Astrocyte of the spinal cord (primary cell): Measurements from ENCODE around the gene PIK3CG.

ENCODE experiments used
- DNase-seq: peaks from one replicate; pipeline ENCODE4 v3.0.0; 2011; ENCODE audit warnings: low read depth, low spot score
- H3K4me3 ChIP-seq: 2 replicates; pipeline ENCODE4 v1.5.1; 2011; ENCODE audit warnings: low read depth, mild to moderate bottlenecking, low read length, moderate library complexity
- CTCF ChIP-seq: IDR thresholded peaks from 2 replicates; pipeline ENCODE4 v1.5.1; 2012; ENCODE audit warnings: low read depth, mild to moderate bottlenecking, low read length, inconsistent platforms
- in situ Hi-C: cut with HindIII; loops from 2 replicates; pipeline ENCODE4 v1.10.0; 2017; ENCODE audit warnings: low sequenced_read_pairs

PIK3CG gene

GRCh38 chr7:106871793-106872571 is 6.9 kb downstream of the PIK3CG start:
- no peak overlapping the region for H3K4me3 ChIP-seq
- no peak for TF ChIP-seq CTCF
- in situ Hi-C loops: no loop called here
- no peak for DNase-seq

GRCh38 chr7:106872763-106873162 is 7.7 kb downstream of the PIK3CG start:
- no peak for DNase-seq
- no peak for TF ChIP-seq CTCF
- no peak overlapping the region for H3K4me3 ChIP-seq
- in situ Hi-C loops: no loop called here

- no peak overlapping the region for H3K4me3 ChIP-seq
- in situ Hi-C loops: no loop called here
- no peak for TF ChIP-seq CTCF
- no peak for DNase-seq
Measured at GRCh38 chr7:106874076-106874475, 9.0 kb downstream of the PIK3CG start.

GRCh38 chr7:106875508-106875907 is 10.4 kb downstream of the PIK3CG start:
- H3K4me3 ChIP-seq: no peak overlapping the region
- no peak for TF ChIP-seq CTCF
- DNase-seq: no peak
- in situ Hi-C loops: no loop called here

GRCh38 chr7:106878748-106879439 is 13.8 kb downstream of the PIK3CG start:
- no peak for TF ChIP-seq CTCF
- no peak for DNase-seq
- in situ Hi-C loops: no loop called here
- H3K4me3 ChIP-seq: no peak overlapping the region

GRCh38 chr7:106881984-106882383 is 16.9 kb downstream of the PIK3CG start:
- no peak for DNase-seq
- TF ChIP-seq CTCF: no peak
- no peak overlapping the region for H3K4me3 ChIP-seq
- in situ Hi-C loops: no loop called here
